NCI-H460 (cell line): ENCODE measurements around the gene KCND2. TPM values are rescaled to one million over a fixed set of nuclear protein-coding genes. Genes with fewer than 3 reads are reported as not detected.
"Not testable (repeated sequence)": the region's sequence is repeated elsewhere in the genome, so short reads cannot be mapped to it uniquely, and the experiment has no call there.

Experiments
- DNase-seq: peaks from one replicate; pipeline ENCODE4 v3.0.0-alpha.2; 2016; ENCODE audit warnings: low read depth; ENCODE audit errors: extremely low read depth
- total RNA-seq: library from RNA; depleted of rRNA; stranded (reverse); fragments of >200 nt; shearing (Covaris generic); gene quantifications from 2 replicates; pipeline ENCODE4 v1.2.3, GENCODE V29; 2014

KCND2 gene
- total RNA-seq, 1 experiment from 2014 or later, result not detected

DNA sequence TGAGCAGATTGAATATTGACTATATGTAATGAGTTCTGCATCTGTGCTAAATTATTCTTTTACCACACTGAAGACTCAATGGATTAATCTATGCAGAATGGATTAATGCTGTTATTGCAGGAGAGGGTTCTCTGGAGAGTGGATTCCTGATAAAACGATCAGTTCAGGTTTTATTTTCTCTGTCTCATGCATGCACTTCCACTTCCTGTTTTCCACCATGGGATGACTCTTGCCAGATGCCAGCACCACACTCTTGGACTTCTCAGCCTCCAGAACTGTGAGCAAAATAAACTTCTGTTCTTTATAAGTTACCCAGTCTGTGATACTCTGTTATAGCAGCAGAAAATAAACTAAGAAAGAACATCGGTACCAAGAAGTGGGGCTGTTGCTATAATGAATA lies 207.5 kb downstream of the KCND2 start:
- no peak for DNase-seq

DNA sequence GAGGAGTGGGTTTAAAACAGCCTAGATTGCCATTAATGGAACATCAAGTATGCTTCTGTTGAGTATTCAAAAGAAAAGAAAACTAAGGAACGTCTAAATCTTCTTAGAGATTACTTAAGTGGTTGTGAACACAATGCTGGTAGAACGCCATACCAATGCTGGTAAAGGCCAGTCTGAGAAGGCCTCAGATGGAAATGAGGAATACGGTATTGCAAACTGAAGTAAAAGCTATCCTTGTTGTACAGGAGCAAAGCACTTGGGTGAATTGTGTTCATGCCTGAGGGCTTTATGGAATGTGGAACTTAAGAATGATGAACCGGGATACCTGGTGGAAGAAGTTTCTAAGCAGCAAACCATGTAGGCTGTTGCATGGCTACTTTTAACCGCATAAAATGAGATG lies 208.0 kb downstream of the KCND2 start:
- no peak for DNase-seq

DNA sequence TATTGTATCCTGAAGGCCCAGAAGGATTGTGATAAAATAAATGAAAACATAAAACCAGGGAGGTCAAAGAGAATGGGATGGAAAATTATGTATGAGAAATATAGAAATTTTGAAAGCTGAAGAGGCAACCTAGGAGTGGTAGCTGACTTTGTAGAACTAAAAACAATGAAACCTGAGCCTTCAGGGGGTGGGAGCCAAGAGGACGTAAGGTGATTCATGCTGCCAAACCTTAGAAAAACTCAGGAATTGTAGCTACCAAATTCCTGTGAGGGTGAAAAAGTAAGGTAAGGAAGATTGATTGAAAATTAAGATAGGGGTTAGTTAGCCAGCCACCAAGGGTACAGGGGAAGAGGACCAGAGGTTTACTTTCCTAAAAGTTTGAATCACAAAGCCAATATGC lies 213.2 kb downstream of the KCND2 start:
- DNase-seq, result no peak

DNA sequence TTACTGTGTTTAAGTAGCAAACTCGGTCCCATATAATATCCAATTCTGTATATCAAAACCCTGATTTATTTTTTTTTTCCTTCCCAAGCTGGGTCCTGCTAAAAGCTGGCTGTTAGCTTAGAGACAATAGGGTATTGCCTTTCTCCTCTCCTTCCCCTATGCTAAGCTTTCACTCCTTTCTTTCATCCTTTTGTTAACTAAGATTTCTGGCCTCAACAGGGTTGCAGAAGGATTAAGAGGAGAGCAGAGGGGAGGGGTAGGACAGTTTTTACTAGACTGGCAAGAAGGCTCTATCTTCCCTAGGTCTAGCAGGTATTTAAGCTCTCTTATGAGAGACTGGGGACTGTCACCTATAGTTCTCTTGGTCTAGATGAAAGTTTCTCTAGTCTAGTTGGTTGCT lies 229.2 kb downstream of the KCND2 start:
- DNase-seq, result no peak

DNA sequence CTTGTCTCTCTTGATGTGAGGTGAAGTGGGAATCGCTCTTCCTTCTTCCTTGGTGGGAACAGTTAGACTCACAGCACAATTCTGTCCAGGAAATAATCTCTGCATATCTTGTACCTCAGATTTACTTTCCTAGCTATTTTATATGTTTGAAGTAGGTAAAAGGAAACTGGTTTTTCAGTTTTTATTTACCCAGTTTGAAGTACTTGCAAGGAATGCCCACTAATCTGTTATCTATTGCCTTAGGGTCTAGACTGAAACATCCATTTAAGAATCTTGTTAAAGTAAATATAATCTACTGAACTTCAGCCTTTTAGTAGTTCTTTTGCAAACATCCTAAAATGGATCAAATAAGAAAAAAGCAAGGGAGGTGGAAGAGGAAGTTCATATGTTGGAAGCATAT lies 229.8 kb downstream of the KCND2 start:
- no peak for DNase-seq

DNA sequence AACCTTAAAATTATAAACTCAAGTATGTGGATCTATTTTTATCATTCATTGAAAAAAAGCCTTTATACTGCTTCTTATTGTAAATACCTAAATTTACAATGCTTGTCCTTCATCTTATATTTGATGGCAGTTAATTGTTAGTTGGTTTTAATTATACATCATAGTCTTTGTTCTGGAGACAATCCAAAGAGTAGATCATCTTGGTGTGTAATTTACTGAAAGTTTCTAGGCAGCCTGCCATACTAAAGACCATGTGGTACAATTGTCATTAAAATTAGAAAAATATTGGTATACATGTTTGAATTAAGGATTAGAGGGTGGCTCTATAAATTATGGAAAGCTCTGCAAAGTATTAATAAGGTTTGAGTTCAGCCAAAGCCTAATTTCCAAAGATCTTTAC lies 231.4 kb downstream of the KCND2 start:
- DNase-seq, result no peak

DNA sequence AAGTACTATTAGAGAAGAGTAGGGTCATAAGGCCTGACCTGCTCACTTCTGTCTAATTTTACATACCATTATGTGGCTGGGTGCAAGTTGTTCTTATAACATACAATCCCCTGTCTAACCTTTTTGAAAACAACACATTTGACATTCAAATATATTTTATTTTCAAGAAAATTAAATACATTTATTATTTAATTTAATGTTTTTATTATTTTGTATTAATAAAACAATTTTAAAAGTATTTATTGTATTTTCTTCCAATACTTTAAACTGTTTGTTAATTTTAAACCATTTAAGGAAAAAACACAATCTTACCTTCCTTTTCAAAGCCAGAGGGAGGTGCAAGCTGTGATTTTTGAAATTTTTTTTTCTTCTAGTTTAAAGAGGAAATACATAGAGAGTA lies 232.8 kb downstream of the KCND2 start:
- no peak for DNase-seq

DNA sequence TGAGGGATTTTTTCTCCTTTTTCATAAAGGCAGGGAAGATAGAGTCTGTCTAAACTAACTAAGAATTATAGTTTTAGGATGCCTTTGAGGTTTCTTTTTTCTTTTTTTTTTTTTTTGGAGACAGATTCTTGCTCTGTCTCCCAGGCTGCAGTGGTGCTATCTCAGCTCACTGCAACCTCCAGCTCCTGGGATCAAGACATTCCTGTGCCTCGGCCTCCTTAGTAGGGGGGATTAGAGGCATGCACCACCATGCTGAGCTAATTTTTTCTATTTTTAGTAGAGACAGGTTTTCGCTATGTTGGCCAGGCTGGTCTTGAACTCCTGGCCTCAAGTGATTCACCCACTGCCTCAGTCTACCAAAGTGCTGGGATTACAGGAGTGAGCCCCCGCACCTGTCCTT lies 239.7 kb downstream of the KCND2 start:
- no peak for DNase-seq

DNA sequence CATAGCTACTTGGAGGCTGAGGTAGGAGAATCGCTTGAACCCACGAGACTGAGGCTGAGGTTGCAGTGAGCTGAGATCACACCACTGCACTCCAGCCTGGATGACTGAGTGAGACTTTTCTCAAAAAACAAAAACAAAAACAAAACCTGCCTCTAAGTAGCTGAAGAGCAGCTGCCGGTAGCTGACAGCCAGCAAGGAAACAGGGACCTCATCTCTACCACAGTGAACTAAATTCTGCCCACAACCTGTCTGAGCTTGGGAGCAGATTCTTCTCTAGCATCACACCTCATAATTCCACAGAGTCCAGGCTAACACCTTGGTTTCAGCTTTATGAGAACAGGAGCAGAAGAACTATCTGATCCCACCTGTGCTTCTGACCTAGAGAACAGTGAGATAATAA lies 246.2 kb downstream of the KCND2 start:
- no peak for DNase-seq

DNA sequence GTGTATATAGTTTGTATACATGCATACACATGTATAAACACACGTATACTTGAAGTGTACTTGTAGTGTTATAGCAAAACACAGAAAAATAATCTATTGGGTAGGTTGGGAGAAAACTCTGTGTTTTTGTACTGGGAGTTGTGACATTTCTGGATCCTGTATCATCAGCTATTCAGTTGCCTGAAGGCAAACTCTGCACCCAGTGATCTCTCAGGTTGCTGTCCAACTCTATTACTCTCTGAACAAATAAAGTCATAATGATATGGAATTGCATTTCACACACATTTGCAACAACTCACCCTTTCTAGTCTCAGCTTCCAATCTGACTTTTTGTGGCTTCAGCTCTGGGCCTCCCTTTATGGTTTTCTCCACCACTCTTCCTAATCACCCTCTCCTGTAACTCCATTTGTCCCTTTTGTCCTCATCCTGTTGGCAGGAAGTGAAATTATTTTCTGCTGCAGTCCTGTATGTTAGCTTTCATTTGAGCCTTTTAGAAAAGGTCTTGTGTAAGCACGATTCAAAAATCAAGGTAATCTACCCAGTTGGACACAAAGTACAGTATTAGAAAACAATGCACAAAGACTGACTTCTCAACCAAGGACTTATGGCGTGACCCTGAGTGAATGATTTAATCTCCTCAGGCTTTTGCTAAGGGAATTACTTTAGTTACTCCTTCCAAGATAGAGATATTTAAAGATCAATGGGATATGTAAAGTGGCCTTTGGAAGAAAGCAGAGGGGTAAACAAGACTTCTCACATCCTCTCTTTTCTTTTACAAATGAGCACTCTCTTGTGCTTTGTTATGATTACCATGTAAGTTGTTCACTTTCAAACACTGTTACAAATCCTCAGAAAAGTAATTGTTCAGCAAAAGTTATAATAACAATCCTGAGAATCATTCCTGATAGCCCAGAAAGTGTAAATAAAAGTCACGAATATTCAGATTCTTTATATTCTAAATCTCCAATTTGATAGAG lies 249.1 kb downstream of the KCND2 start:
- peak; percentile 8 for DNase-seq

DNA sequence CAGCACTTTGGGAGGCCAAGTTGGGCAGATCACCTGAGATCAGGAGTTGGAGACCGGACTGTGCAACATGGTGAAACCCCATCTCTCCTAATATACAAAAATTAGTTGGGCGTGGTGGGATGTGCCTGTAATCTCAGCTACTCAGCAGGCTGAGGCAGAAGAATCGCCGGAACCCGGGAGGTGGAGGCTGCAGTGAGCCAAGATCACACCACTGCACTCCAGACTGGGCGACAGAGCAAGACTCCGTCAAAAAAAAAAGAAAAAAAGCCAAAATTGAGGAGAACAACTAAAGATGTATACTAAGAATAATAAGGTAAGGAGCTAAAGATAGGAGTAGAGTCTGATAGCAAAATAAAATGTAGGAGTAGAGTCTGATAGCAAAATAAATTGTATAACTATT lies 251.0 kb downstream of the KCND2 start:
- no peak for DNase-seq

DNA sequence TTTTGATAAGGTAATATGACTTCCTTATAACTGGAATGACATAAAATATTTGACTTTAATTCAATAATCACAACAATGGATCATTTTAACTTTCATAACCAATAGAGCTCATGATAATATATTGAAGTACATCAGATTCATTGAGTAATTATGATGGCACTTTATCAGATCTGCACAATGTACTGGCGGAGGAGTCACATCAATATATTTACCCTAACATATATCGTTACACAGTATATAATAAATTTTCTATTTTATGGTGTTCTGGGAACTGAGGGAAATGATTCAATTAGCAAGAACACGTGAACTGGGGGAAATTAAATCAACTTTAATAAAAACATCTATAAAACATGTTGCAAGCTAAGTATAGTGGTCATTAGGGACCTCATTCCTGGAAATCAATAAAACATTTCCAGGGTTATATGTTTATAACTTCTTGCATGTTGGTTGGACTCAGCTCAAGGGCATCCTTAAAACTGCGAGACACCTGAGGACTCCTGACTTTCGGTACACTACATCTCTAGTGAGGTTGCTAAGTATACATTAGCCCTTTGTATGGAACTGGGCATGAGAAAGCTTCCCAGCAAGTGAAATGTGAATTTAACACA lies 254.0 kb downstream of the KCND2 start:
- DNase-seq, result no peak

DNA sequence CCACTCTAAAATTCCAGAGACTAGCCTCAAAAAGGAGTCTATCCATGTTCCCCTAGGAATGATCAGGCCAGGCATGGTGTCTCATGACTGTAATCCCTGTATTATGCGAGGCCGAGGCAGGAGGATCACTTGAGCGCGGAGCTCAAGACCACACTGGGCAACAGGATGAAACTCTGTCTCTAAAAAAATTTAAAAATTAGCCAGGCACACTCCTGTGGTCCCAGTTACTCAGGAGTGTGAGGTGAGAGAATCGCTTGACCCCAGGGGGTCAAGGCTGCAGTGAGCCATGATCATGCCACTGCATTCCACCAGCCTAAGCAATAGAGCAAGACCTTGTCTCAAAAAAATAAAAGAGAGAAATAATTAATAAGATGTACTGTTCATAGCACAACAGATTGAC lies 256.8 kb downstream of the KCND2 start:
- DNase-seq, result no peak

DNA sequence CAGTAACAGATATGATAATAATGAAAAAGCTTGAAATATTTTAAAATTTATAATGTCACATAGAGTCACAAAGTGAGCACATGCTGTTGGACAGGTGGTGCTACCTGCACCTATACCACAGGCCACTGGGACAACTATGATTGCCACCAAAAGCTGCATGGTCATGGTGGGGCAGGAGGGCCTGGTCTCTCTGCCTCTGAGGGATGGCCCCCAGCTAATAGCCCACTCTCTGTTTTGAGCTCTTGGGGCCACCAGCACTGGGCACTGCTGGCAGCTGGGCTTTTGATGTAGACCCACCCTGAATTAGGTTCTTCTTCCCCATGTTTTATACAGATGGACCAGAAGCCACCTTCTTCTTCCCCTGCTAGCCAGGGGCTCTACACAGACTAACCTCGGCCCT lies 265.4 kb downstream of the KCND2 start:
- DNase-seq, result no peak

DNA sequence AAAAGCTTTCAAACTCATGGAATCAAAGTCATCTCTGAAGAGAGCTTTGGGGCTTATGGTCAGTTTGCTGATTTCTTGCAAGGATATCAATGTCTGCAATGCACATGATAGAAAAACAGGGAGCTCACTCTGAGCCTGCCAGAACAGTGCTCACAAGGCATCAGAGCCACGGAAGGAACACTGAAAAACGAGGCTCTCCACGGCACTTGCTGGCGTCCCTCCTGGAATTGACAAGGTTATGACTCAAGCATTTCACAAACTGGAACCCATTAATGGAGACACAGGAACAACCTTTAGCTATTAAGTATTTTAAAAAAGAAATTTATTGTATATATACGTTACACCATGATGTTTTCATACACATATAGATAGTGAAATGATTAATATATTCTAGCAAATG lies 266.3 kb downstream of the KCND2 start:
- no peak for DNase-seq

DNA sequence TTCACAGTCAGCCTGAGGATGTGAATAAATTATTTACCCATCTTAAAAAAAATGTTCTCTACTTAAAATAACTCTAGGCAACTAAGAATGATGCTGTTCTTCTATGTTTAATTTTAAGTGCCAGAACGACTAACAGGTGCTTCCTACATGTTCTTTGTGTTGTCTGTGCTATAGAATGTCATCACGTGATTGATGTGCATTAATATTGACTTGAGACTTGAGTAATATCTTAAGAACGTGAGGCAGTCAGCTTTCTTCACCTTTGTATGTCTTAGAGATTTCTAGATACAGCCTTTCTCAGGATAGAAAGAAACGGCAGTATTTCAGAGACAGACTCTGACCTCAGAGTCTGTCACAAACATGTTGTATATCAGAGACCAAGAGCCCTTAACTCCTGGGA lies 274.6 kb downstream of the KCND2 start:
- no peak for DNase-seq

DNA sequence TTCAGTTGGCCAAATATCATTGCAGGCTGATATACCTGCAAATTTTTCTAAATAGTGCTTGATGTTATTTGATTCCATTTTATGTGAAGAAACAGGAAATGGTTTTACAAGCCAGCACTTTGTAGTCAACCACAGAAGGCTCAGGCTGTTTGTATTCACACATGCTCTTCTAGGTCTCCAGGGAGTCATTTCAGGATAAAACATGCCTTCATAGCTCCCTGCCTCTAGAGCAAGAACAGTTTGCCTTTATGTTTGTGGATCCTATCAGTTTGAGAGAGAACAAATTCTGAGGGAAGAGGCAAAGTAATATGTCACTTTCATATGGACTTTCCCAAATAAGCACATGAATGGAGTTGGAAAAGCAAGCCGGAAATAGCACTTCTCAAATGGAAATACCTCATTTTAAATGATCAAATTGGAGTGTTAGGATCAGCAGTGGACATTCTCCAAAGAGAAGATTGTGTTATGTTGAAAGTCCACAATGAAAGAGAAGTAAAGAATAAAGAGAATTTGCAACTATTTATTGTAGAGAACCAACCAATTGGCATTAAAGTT lies 277.6 kb downstream of the KCND2 start:
- no peak for DNase-seq

DNA sequence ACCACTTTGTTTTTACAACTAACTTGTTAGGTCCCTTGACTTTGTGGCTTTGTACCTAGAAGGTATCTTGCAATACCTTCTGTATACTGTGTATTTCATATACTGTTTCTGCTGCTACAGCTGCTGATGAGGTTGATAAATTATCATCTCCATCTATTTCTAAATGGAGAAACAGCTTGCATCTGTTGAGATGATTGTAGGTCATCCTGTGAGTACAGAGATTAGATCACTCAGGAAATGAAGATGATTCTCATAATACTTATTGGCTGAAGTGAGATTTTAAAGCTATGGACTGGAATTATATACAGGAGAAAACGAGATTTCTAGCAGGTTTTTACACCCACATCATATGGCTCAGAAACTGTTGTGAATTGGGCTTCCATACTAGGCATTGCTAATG lies 280.5 kb downstream of the KCND2 start:
- no peak for DNase-seq

DNA sequence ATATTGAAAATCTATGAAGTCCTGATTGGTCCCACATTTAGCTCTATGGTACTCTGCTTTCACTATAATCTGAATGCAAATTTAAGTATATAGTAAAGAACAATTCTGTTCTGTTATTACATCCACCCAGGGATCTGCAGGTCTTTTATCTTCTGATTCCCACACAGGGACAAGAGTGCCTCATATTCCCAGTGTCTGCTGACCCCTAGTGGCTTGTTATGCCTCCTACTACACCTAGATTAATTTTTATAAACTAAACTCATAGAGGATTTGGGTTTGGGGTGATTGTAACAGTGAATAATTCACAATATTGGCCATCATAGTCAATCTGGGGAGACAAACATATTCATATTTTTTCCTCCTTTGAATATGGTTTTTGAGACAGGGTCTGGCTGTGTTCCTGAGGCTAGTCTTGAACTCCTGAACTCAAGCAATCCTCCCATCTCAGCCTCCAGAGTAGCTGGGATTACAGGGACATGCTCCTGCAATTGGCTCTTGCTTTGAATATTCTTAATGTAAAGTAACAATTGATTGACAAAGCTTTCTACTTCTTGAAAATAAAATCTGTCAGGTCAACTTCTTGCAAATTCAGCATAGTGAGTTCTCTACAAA lies 282.1 kb downstream of the KCND2 start:
- peak; percentile 68 for DNase-seq

DNA sequence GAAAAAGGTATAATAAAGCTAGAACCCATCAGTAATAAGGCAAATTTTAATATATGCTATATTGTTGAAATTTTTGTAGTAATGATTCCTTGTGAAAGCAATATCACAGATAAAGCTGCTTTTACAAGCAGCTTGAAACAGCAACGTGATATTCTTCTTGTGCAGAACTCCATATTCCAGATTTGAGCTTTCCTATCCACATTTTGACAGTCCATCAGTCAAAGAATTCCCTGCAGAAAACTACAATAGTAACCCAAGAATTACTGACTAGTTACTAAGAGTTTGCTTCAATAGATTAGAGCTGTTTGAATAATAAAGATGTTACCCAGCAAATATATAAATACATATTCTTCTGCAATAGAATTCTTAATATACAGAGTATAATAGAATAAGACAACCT lies 291.2 kb downstream of the KCND2 start:
- DNase-seq, result no peak

DNA sequence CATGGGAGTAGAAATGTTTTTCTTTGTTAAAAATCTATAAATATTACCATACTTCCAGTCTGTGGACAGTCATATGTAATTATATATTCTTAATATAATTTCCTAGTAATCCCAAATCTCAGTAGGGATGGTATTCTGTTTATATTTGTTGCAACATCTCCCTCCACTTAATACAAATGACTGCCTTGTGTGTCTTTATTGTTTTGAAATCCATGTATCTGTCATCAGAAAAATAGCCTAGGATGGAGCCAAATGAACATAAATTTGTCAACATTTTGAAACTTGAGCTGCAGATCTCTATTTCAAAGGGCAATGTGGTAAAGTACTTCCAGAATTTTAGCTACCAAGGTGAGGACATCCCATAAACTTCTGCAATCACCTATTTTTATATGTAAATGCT lies 294.2 kb downstream of the KCND2 start:
- no peak for DNase-seq

DNA sequence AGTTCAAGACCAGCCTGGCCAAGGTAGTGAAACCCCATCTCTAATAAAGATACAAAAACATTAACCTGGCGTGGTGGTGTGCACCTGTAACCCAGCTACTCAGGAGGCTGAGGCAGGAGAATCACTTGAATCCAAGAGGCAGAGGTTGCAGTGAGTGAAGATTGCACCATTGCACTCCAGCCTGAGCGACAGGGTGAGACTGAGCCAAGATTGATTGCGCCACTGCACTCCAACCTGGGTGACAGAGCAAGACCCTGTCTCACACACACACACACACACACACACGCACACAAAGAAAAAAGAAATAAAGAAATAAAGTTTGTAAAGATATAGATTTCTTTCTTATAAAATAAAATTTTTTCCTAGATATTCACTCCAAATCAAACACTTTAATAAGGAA lies 305.7 kb downstream of the KCND2 start:
- not testable (repeated sequence) for DNase-seq
